GM23338 (cell line): ENCODE measurements around the gene OAS2.

Experiments used
- CREB1 ChIP-seq: fragments of 250-450 bp; sonication (Bioruptor Pico); IDR thresholded peaks from 2 replicates; pipeline ENCODE4 v1.5.0; 2020; ENCODE audit warnings: low read depth, mild to moderate bottlenecking, moderate library complexity
- CTCF ChIP-seq, 2 experiments: fragments of 200-600 bp in 1 of 2; sonication (generic) in 1 of 2; conservative IDR thresholded peaks; 2 replicates each; pipeline versions ENCODE4 v1.5.1 to v1.6.1; 2016 to 2017; ENCODE audit warnings: antibody characterized with exemption in 2 of 2, low read depth in 2 of 2, mild to moderate bottlenecking in 2 of 2, moderate library complexity in 1 of 2
- EZH2 ChIP-seq: fragments of 200-600 bp; sonication (generic); IDR thresholded peaks from one replicate; pipeline ENCODE4 v1.8.0; 2017; ENCODE audit warnings: antibody characterized with exemption, mild to moderate bottlenecking, low read depth; ENCODE audit not compliant: unreplicated experiment
- EZH2phosphoT487 ChIP-seq: fragments of 200-600 bp; sonication (generic); IDR thresholded peaks from one replicate; pipeline ENCODE4 v1.8.1; 2018; ENCODE audit warnings: antibody characterized with exemption; ENCODE audit not compliant: unreplicated experiment
- JUNB ChIP-seq: IDR thresholded peaks from one replicate; pipeline ENCODE4 v1.6.1; 2016; ENCODE audit warnings: antibody characterized with exemption; ENCODE audit not compliant: unreplicated experiment
- NANOG ChIP-seq: IDR thresholded peaks from 2 replicates; pipeline ENCODE4 v1.6.1; 2016; ENCODE audit warnings: antibody characterized with exemption, borderline replicate concordance
- POLR2AphosphoS5 ChIP-seq: IDR thresholded peaks from 2 replicates; pipeline ENCODE4 v1.6.1; 2016; ENCODE audit warnings: antibody characterized with exemption, low read depth
- STAT1 ChIP-seq: IDR thresholded peaks from one replicate; pipeline ENCODE4 v1.6.1; 2016; ENCODE audit warnings: antibody characterized with exemption; ENCODE audit not compliant: unreplicated experiment
- ZNF114 ChIP-seq: fragments of 250-450 bp; sonication (Bioruptor Pico); IDR thresholded peaks from 2 replicates; pipeline ENCODE4 v1.5.0; 2020; ENCODE audit warnings: mild to moderate bottlenecking, moderate library complexity
- ZNF331 ChIP-seq: fragments of 250-450 bp; sonication (Bioruptor Pico); IDR thresholded peaks from 2 replicates; pipeline ENCODE4 v1.5.0; 2020; ENCODE audit warnings: low read depth, mild to moderate bottlenecking, moderate library complexity
- TF ChIP-seq, protein P1 (sequence below): IDR thresholded peaks from one replicate; pipeline ENCODE4 v1.6.1; 2018; ENCODE audit warnings: antibody characterized with exemption; ENCODE audit not compliant: unreplicated experiment
- TF ChIP-seq, protein P2 (sequence below): fragments of 250-450 bp; sonication (Bioruptor Pico); IDR thresholded peaks from 2 replicates; pipeline ENCODE4 v1.5.0; 2020; ENCODE audit warnings: mild to moderate bottlenecking, moderate library complexity
- TF ChIP-seq, protein P3 (sequence below): IDR thresholded peaks from 2 replicates; pipeline ENCODE4 v1.6.1; 2016; ENCODE audit warnings: antibody characterized with exemption

- TF ChIP-seq CTCF (conservative IDR thresholded peaks at IDR 0.05; ENCODE audit: low read depth in 2 of 2) (no peak), POLR2AphosphoS5 (no peak), CREB1 (CRISPR knock-in tag) (no peak), EZH2 (no peak), EZH2phosphoT487 (no peak), ZNF114 (CRISPR knock-in tag) (no peak), JUNB (no peak), ZNF331 (CRISPR knock-in tag) (no peak), STAT1 (no peak), NANOG (no peak)
- TF ChIP-seq, protein P1, sequence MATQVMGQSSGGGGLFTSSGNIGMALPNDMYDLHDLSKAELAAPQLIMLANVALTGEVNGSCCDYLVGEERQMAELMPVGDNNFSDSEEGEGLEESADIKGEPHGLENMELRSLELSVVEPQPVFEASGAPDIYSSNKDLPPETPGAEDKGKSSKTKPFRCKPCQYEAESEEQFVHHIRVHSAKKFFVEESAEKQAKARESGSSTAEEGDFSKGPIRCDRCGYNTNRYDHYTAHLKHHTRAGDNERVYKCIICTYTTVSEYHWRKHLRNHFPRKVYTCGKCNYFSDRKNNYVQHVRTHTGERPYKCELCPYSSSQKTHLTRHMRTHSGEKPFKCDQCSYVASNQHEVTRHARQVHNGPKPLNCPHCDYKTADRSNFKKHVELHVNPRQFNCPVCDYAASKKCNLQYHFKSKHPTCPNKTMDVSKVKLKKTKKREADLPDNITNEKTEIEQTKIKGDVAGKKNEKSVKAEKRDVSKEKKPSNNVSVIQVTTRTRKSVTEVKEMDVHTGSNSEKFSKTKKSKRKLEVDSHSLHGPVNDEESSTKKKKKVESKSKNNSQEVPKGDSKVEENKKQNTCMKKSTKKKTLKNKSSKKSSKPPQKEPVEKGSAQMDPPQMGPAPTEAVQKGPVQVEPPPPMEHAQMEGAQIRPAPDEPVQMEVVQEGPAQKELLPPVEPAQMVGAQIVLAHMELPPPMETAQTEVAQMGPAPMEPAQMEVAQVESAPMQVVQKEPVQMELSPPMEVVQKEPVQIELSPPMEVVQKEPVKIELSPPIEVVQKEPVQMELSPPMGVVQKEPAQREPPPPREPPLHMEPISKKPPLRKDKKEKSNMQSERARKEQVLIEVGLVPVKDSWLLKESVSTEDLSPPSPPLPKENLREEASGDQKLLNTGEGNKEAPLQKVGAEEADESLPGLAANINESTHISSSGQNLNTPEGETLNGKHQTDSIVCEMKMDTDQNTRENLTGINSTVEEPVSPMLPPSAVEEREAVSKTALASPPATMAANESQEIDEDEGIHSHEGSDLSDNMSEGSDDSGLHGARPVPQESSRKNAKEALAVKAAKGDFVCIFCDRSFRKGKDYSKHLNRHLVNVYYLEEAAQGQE = no peak
- TF ChIP-seq, protein P2, sequence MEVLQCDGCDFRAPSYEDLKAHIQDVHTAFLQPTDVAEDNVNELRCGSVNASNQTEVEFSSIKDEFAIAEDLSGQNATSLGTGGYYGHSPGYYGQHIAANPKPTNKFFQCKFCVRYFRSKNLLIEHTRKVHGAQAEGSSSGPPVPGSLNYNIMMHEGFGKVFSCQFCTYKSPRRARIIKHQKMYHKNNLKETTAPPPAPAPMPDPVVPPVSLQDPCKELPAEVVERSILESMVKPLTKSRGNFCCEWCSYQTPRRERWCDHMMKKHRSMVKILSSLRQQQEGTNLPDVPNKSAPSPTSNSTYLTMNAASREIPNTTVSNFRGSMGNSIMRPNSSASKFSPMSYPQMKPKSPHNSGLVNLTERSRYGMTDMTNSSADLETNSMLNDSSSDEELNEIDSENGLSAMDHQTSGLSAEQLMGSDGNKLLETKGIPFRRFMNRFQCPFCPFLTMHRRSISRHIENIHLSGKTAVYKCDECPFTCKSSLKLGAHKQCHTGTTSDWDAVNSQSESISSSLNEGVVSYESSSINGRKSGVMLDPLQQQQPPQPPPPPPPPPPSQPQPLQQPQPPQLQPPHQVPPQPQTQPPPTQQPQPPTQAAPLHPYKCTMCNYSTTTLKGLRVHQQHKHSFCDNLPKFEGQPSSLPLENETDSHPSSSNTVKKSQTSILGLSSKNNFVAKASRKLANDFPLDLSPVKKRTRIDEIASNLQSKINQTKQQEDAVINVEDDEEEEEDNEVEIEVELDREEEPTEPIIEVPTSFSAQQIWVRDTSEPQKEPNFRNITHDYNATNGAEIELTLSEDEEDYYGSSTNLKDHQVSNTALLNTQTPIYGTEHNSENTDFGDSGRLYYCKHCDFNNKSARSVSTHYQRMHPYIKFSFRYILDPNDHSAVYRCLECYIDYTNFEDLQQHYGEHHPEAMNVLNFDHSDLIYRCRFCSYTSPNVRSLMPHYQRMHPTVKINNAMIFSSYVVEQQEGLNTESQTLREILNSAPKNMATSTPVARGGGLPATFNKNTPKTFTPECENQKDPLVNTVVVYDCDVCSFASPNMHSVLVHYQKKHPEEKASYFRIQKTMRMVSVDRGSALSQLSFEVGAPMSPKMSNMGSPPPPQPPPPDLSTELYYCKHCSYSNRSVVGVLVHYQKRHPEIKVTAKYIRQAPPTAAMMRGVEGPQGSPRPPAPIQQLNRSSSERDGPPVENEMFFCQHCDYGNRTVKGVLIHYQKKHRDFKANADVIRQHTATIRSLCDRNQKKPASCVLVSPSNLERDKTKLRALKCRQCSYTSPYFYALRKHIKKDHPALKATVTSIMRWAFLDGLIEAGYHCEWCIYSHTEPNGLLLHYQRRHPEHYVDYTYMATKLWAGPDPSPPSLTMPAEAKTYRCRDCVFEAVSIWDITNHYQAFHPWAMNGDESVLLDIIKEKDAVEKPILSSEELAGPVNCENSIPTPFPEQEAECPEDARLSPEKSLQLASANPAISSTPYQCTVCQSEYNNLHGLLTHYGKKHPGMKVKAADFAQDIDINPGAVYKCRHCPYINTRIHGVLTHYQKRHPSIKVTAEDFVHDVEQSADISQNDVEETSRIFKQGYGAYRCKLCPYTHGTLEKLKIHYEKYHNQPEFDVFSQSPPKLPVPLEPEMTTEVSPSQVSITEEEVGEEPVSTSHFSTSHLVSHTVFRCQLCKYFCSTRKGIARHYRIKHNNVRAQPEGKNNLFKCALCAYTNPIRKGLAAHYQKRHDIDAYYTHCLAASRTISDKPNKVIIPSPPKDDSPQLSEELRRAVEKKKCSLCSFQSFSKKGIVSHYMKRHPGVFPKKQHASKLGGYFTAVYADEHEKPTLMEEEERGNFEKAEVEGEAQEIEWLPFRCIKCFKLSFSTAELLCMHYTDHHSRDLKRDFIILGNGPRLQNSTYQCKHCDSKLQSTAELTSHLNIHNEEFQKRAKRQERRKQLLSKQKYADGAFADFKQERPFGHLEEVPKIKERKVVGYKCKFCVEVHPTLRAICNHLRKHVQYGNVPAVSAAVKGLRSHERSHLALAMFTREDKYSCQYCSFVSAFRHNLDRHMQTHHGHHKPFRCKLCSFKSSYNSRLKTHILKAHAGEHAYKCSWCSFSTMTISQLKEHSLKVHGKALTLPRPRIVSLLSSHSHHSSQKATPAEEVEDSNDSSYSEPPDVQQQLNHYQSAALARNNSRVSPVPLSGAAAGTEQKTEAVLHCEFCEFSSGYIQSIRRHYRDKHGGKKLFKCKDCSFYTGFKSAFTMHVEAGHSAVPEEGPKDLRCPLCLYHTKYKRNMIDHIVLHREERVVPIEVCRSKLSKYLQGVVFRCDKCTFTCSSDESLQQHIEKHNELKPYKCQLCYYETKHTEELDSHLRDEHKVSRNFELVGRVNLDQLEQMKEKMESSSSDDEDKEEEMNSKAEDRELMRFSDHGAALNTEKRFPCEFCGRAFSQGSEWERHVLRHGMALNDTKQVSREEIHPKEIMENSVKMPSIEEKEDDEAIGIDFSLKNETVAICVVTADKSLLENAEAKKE (CRISPR knock-in tag) = no peak
- TF ChIP-seq, protein P3, sequence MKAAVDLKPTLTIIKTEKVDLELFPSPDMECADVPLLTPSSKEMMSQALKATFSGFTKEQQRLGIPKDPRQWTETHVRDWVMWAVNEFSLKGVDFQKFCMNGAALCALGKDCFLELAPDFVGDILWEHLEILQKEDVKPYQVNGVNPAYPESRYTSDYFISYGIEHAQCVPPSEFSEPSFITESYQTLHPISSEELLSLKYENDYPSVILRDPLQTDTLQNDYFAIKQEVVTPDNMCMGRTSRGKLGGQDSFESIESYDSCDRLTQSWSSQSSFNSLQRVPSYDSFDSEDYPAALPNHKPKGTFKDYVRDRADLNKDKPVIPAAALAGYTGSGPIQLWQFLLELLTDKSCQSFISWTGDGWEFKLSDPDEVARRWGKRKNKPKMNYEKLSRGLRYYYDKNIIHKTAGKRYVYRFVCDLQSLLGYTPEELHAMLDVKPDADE = no peak
Observed at GRCh38 chr12:112933129-112933505, 45.2 kb upstream of the OAS2 start.
